Jurkat, Clone E6-1 (cell line): ENCODE measurements around the gene NXPE4.

Experiments
- DNase-seq: peaks from one replicate; pipeline ENCODE4 v3.0.0-alpha.2; 2011; ENCODE audit warnings: low read depth, low spot score
- H3K4me3 ChIP-seq: 2 replicates; pipeline ENCODE4 v1.5.1; 2011; ENCODE audit warnings: mild to moderate bottlenecking, low read length, control low read depth, moderate library complexity

NXPE4 gene

GRCh38 chr11:114569801-114570200 is 25.8 kb downstream of the NXPE4 start:
- H3K4me3 ChIP-seq: no peak overlapping the region
- DNase-seq: no peak

GRCh38 chr11:114566276-114566675 is 29.3 kb downstream of the NXPE4 start:
- no peak for DNase-seq
- H3K4me3 ChIP-seq: no peak overlapping the region

GRCh38 chr11:114564831-114565230 is 30.8 kb downstream of the NXPE4 start:
- DNase-seq: no peak
- no peak overlapping the region for H3K4me3 ChIP-seq

- DNase-seq: no peak
These were observed 32.5 kb downstream of the NXPE4 start for GRCh38 chr11:114563077-114563476.

GRCh38 chr11:114562166-114562916 is 33.2 kb downstream of the NXPE4 start:
- H3K4me3 ChIP-seq: no peak overlapping the region
- no peak for DNase-seq

More at GRCh38 chr11:114563077-114563476, 32.5 kb downstream of the NXPE4 start:
- H3K4me3 ChIP-seq: no peak overlapping the region

- no peak for DNase-seq
- no peak within 1 kb of the TSS for H3K4me3 ChIP-seq
These were observed 35.9 kb downstream of the NXPE4 start, which contains the start of gene NXPE1 for GRCh38 chr11:114559425-114560310. TSS of gene NXPE1 (minus strand) at chr11:114559881. CDS start at chr11:114551201, 8,680 bp downstream.

- DNase-seq: no peak
- no peak overlapping the region for H3K4me3 ChIP-seq
These were observed 39.5 kb downstream of the NXPE4 start for GRCh38 chr11:114556135-114556534.

GRCh38 chr11:114553642-114554041 is 41.9 kb downstream of the NXPE4 start:
- no peak for DNase-seq
- H3K4me3 ChIP-seq: no peak overlapping the region

- H3K4me3 ChIP-seq: no peak overlapping the region
- no peak for DNase-seq
These were observed 44.5 kb downstream of the NXPE4 start for GRCh38 chr11:114551060-114551459.

GRCh38 chr11:114525682-114526081 is 69.9 kb downstream of the NXPE4 start:
- DNase-seq: no peak
- H3K4me3 ChIP-seq: no peak overlapping the region

GRCh38 chr11:114524122-114524521 is 71.5 kb downstream of the NXPE4 start:
- no peak for DNase-seq
- H3K4me3 ChIP-seq: no peak overlapping the region

GRCh38 chr11:114522818-114523217 is 72.8 kb downstream of the NXPE4 start:
- no peak for DNase-seq
- H3K4me3 ChIP-seq: no peak overlapping the region
